ENCODE measurements around the gene KRCC1.
"Not testable (repeated sequence)": the region's sequence is repeated elsewhere in the genome, so short reads cannot be mapped to it uniquely, and the experiment has no call there.

The KRCC1 gene

DNA sequence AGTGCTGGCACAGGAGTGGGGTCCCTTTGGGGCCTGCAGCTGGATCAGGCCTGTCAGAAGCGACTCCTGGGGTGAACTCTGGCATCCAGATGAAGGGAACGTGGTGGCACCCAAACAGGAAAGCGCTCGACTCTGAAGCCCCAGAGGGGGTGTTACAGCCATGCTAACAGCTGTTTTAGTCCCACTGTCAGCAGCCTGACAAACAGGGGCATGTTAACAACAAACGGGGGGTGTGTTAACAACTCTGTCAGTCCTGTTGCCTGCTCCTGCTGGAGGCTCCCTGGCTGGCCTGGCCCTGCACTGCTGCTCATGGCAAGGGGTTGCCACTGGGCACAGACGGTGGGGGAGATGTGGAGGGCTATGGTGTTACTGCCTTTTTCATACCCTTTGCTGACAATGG, 36.7 kb downstream of the KRCC1 start:
- TF ChIP-seq, protein P1, sequence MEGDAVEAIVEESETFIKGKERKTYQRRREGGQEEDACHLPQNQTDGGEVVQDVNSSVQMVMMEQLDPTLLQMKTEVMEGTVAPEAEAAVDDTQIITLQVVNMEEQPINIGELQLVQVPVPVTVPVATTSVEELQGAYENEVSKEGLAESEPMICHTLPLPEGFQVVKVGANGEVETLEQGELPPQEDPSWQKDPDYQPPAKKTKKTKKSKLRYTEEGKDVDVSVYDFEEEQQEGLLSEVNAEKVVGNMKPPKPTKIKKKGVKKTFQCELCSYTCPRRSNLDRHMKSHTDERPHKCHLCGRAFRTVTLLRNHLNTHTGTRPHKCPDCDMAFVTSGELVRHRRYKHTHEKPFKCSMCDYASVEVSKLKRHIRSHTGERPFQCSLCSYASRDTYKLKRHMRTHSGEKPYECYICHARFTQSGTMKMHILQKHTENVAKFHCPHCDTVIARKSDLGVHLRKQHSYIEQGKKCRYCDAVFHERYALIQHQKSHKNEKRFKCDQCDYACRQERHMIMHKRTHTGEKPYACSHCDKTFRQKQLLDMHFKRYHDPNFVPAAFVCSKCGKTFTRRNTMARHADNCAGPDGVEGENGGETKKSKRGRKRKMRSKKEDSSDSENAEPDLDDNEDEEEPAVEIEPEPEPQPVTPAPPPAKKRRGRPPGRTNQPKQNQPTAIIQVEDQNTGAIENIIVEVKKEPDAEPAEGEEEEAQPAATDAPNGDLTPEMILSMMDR (IDR thresholded peaks at IDR 0.05; ENCODE audit: low read length, missing control alignments): no peak
- DNase-seq (ENCODE audit: low read depth): no peak
- no peak overlapping the region for H3K4me3 ChIP-seq (replicated peaks; ENCODE audit: low read depth, low read length)

DNA sequence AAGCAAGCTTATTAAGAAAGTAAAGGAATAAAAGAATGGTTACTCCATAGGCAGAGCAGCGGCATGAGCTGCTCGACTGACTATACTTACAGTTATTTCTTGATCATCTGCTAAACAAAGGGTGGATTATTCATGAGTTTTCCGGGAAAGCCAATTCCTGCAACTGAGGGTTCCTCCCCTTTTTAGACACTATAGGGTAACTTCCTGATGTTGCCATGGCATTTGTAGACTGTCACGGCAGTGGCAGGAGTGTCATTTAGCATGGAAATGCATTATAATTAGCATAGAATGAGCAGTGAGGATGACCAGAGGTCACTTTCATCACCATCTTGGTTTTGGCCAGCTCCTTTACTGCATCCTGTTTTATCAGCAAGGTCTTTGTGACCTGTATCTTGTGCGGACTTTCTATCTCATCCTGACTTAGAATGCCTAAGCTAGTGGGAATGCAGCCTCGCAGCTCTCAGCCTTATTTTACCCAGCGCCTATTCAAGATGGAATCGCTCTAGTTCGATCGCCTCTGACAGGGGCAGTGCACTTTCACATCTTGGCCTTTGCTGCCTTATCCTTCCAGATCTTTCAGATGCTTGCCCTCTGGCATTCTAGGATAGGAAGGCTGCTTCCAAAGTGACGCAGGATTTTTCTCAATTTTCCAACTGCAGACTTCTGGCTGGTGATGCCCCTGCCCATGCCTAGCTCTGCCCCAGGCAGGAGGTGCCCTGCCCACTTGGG, 37.3 kb downstream of the KRCC1 start:
- H3K4me3 ChIP-seq (replicated peaks; ENCODE audit: low read depth, low read length); DNase-seq (ENCODE audit: low read depth): not testable (repeated sequence)

DNA sequence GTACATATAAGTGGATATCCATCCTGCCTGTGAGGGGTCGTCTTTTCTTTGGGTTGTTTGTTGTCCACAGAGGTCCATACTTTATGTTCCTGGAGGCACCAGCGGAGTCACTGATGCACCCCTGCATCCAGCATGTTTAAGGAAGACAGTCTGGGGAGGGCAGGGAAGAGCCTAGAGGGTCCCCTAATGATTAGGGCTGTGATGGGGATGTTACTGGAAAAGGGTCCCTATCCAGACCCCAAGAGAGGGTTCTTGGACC, 37.9 kb downstream of the KRCC1 start:
- not testable (repeated sequence) for DNase-seq (ENCODE audit: low read depth); H3K4me3 ChIP-seq (replicated peaks; ENCODE audit: low read depth, low read length)

DNA sequence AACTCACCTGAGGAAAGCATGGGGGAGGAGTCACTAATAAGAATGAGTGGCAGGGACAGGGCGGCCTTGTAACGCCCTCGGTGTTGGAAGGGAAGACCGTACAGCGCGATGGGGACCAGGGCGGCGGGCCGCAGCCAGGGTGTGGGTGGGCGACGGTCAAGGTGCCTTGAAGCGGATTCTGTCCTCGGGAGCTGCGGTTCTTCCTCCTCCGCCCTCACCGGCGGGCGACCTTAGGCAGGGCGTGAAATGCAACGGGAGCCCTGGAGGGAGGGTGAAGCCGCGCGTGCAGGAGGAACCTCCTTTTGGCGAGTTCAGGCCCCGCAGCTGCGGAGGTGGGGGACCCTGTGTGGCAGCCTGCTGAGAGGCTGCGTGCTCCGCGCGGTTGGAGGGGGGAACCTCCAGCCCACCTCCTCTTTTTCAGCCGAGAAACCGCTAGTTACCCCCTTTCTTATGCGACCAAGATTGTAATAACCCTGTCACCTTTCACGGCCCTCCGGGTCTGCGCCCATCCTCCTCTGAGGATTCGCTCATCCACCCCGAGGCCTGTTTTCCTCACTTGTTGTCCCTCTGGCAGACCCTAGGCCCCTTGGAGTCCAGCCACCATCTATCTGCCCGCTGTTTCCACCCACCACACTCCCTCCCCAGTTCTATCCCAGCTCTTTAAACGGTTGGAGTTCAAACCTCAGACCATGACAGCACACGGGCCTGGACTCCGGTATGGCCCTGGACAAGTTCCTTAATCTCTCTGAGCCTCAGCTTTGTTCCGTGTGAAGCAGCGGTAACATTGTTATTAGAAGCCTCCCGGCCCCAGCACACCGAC, 38.4 kb downstream of the KRCC1 start:
- no peak for DNase-seq (ENCODE audit: low read depth)
- TF ChIP-seq, protein P1 (IDR thresholded peaks at IDR 0.05; ENCODE audit: low read length, missing control alignments): no peak
- H3K4me3 ChIP-seq (replicated peaks; ENCODE audit: low read depth, low read length): peak overlapping the region; percentile 77

DNA sequence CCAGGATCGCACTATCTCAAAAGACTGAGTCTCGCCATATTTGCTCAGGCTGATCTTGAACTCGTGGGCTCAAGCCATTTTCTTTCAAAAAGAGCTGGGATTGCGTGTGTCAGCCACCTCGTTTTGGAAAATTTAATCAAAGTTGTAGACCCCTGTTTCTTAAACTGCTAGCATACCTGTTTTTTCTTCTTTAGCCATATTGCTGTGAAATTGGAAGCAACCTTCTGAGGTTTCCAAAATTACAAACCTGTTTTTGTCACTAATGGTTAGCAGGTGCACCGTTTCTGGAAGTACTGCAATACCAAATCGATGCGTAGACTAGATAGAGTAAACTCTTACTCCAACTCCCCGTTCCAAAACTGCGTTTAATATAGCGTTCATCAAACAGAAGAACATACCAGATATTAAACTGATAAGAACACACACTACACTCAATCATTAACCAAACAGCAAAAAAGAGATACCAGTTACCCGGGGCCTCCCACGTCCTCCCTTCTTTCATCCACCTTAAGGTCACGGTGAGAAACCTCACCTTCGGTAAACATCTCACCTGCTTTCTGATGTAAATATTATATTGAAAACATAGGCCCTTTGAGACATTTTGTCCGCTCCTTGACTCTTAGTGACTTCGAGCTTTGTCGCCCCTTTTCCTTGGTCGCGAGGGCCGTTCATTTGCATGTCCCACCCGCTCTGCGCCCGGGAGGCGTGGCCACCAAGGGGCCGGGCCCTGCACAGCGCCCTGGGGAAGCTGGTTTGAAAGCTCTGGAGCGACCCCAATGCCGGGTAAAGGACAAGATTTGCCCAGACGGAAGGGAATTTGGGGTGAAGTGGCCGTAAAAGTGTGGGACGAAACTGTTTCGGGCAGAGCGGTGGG, 39.3 kb downstream of the KRCC1 start, which contains the start of gene RNU2-63P:
TSS of gene RNU2-63P (minus strand) at position 462 of the 874 bp plus-strand sequence.
- H3K4me3 ChIP-seq (replicated peaks; ENCODE audit: low read depth, low read length): peak within 1 kb of the TSS; percentile 77
- peak; percentile 94 for DNase-seq (ENCODE audit: low read depth)
- TF ChIP-seq, protein P1 (IDR thresholded peaks at IDR 0.05; ENCODE audit: low read length, missing control alignments): no peak

DNA sequence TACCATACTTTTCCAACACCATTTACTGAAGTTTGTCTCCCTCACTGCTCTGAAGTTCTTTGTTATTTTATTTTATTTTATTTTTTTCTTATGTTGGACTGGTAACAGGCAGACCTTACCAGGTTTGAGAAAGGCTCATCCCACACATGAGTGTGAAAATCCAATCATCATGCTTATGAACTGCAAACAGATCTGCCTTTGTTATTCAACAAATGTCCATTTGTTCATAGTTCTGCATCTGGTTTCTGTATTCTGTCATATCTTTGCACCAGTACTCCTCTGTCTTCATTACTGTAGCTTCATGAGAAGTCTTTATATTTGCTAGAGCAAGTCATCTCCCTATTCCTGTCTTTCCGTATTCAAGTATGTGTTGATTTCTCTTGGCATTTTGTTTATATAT, 44.6 kb downstream of the KRCC1 start:
- TF ChIP-seq, protein P1 (IDR thresholded peaks at IDR 0.05; ENCODE audit: low read length, missing control alignments): no peak
- DNase-seq (ENCODE audit: low read depth): no peak
- H3K4me3 ChIP-seq (replicated peaks; ENCODE audit: low read depth, low read length): no peak overlapping the region

DNA sequence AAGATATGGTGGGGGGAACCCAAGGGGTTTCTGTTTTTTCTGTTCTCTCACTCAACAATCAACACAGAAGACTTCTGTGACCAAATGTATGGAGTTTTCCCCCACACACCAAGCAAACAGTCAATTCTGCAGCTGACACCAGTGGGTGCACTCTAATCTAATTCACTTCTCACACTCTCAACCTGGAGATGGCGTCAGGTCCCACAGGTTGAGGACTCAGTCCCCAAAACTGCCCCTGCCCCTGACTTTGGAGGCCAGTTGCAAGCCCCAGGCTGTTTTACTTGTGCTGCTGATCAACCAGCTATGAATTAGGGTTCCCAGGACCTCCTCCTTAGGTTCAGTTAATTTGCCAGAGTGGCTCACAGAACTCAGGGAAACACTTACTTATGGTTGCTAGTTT, 45.4 kb downstream of the KRCC1 start:
- H3K4me3 ChIP-seq (replicated peaks; ENCODE audit: low read depth, low read length): no peak overlapping the region
- DNase-seq (ENCODE audit: low read depth): no peak

More for the DNA sequence above, 45.4 kb downstream of the KRCC1 start:
- TF ChIP-seq, protein P1 (IDR thresholded peaks at IDR 0.05; ENCODE audit: low read length, missing control alignments): no peak

All from fibroblast of pulmonary artery (primary cell).